ENCODE results near the gene RAMACL.
"Not testable (repeated sequence)": the region's sequence is repeated elsewhere in the genome, so short reads cannot be mapped to it uniquely, and the experiment has no call there.

Gene RAMACL

DNA sequence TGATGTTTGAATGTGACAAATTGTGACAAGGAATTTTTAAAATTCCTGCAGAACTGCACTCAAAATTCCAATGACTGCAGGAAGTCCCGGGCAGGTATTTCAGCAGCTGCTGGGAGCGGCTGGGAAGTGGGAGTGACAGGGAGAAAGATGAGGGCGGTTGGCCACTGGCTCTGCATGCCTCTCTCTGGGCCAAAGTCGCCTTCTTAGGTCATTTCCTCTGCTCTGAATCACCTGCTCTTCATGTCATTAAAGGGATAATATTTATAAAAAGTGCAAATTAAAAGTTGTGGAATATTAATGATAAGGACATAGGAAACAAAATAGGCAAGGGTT, 43.9 kb downstream of the RAMACL start:
- no peak overlapping the region for H3K27ac ChIP-seq
- TF ChIP-seq, protein P1, sequence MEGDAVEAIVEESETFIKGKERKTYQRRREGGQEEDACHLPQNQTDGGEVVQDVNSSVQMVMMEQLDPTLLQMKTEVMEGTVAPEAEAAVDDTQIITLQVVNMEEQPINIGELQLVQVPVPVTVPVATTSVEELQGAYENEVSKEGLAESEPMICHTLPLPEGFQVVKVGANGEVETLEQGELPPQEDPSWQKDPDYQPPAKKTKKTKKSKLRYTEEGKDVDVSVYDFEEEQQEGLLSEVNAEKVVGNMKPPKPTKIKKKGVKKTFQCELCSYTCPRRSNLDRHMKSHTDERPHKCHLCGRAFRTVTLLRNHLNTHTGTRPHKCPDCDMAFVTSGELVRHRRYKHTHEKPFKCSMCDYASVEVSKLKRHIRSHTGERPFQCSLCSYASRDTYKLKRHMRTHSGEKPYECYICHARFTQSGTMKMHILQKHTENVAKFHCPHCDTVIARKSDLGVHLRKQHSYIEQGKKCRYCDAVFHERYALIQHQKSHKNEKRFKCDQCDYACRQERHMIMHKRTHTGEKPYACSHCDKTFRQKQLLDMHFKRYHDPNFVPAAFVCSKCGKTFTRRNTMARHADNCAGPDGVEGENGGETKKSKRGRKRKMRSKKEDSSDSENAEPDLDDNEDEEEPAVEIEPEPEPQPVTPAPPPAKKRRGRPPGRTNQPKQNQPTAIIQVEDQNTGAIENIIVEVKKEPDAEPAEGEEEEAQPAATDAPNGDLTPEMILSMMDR (IDR thresholded peaks at IDR 0.05; ENCODE audit: low read depth, low read length, missing control alignments): no peak
- in situ Hi-C loops (cut with HindIII; ENCODE audit: low pct_ligation_motif_present, low sequenced_read_pairs): no loop called here
- H3K4me3 ChIP-seq (ENCODE audit: low read depth, low read length): no peak overlapping the region
- DNase-seq: no peak
- no peaks in the 10 kb centered on the region for H3K36me3 ChIP-seq (replicated peaks)
- H3K27me3 ChIP-seq (replicated peaks): no peaks in the 10 kb centered on the region

DNA sequence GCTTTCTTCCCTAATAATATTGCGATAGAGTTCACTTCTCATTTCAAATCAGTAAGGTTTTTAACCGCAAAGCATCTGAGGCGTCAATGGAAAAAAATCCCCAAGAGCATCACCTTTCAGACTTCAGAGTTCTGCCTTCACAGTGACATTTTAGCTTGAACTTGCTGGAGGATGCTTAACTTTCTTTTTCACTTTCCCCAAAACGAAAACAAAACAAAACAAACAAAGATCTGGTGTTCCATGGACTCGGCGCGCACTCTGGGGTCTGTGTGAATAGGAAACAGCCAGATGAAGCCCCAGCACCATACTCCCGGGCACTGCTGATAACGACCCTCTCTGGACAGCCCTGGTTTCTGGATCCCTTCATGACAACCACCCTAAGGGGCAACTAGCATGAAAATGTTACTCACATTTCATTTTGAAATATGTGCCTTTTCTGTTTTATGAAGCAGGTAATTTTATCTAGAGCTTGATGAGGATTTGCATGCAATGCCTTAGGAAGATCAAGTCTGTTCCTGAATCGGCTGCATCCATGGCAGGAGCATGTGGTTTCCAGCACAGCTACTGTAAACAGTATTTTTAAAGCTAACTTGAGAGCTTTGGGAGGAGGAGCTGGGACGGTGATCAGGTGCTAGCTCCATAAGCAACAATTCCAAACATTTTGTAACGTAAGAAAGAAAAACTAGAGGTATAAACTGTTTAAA, 44.5 kb downstream of the RAMACL start:
- Histone ChIP-seq H3K27me3 (replicated peaks) (no peaks in the 10 kb centered on the region), H3K4me3 (ENCODE audit: low read depth, low read length) (no peak overlapping the region), H3K36me3 (replicated peaks) (no peaks in the 10 kb centered on the region), H3K27ac (no peak overlapping the region)
- no peak for DNase-seq
- TF ChIP-seq, protein P1 (IDR thresholded peaks at IDR 0.05; ENCODE audit: low read depth, low read length, missing control alignments): no peak
- in situ Hi-C loops (cut with HindIII; ENCODE audit: low pct_ligation_motif_present, low sequenced_read_pairs): no loop called here

DNA sequence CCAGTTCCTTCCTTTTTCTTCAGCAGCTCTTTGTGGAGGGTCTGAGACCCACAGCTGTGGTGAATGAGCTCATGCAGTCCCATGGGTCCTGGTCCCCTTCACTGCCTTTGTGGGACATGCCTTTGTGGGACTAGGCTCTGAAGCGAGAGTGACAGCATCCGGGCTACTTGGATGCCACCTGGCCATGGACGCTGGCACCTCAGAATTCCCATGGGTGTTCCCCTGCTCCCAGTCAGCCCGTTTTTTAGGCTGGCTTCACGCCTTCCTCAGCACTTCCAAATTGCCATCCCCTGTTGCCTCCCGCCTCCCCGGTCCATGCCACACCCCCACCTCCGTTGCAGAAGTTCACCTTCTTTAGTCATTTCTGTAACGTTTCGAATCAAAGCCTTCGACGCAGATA, 45.1 kb downstream of the RAMACL start:
- in situ Hi-C loops (cut with HindIII; ENCODE audit: low pct_ligation_motif_present, low sequenced_read_pairs): no loop called here

DNA sequence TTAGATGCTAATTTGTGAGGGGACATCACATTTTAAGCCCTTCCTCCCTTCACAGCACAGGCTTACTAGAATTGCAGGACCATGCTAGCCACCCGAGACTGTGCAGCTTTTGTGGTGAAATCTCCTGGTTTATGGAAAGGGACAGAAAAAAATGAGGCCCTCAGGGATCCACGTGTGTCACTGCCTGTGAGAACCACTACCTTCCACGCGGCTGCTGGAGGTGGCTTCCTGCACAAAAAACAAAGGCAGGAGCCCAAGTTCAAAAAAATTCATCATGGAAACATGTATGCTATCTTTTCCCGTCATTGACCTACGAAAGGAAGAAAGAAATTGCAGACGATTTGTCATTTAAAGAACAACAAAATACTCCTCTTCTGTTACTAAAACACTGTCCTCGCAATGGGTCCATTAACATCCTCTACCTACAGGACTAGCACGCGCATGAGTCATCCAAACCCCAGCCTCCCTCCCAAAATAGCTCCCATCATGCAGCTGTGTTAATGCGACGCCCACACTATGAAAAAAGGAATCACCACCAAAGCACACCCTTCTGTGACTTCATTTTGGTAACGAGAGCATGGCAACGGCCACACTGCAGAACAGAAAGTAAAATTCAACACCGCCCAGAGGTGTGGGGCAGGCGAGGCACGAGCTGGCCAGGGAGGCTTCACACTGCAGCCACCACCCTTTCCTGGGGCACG, 45.7 kb downstream of the RAMACL start:
- in situ Hi-C loops (cut with HindIII; ENCODE audit: low pct_ligation_motif_present, low sequenced_read_pairs): no loop called here
- H3K36me3 ChIP-seq (replicated peaks): no peaks in the 10 kb centered on the region
- H3K27ac ChIP-seq: no peak overlapping the region
- no peaks in the 10 kb centered on the region for H3K27me3 ChIP-seq (replicated peaks)
- DNase-seq: no peak
- H3K4me3 ChIP-seq (ENCODE audit: low read depth, low read length): no peak overlapping the region
- TF ChIP-seq, protein P1 (IDR thresholded peaks at IDR 0.05; ENCODE audit: low read depth, low read length, missing control alignments): no peak

More for the DNA sequence above, 45.1 kb downstream of the RAMACL start:
- H3K36me3 ChIP-seq (replicated peaks): no peaks in the 10 kb centered on the region
- no peak overlapping the region for H3K4me3 ChIP-seq (ENCODE audit: low read depth, low read length)
- TF ChIP-seq, protein P1 (IDR thresholded peaks at IDR 0.05; ENCODE audit: low read depth, low read length, missing control alignments): no peak
- no peak overlapping the region for H3K27ac ChIP-seq
- no peak for DNase-seq
- H3K27me3 ChIP-seq (replicated peaks): no peaks in the 10 kb centered on the region

DNA sequence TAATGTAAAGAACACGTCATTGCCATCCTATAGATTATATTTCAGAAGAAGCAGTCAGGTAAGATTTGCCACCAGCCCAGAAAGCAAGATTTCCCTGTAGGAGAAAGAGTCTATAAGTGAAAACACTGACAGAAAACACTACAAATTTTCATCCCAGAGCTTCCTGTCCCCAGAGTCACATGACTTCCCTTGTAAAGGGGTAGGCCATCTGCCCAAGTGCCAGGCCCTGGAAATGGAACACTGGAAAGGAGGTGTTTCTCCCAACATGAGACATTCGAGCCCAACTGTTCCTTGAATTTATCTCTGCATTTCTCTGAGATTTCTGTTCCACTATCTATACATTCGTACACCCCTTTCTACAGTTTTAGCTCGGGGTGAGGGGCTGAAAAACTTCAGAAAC, 46.9 kb downstream of the RAMACL start:
- Histone ChIP-seq H3K36me3 (replicated peaks) (no peaks in the 10 kb centered on the region), H3K4me3 (ENCODE audit: low read depth, low read length) (no peak overlapping the region), H3K27ac (no peak overlapping the region), H3K27me3 (replicated peaks) (no peaks in the 10 kb centered on the region)
- no peak for DNase-seq
- in situ Hi-C loops (cut with HindIII; ENCODE audit: low pct_ligation_motif_present, low sequenced_read_pairs): no loop called here
- TF ChIP-seq, protein P1 (IDR thresholded peaks at IDR 0.05; ENCODE audit: low read depth, low read length, missing control alignments): no peak

DNA sequence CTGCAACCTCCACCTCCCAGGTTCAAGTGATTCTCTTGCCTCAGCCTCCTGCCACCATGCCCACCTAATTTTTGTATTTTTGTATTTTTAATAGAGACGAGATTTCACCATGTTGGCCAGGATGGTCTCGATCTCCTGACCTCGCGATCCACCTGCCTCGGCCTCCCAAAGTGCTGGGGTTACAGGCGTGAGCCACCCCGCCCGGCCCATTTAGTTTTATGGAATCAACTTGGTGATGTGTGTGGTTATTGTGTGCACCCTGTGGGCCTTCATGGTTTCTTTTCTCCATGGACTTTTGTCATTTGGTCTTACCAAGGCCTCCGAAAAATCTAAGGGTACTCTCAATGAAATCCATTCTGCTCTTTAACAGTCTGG, 47.5 kb downstream of the RAMACL start:
- H3K4me3 ChIP-seq (ENCODE audit: low read depth, low read length); DNase-seq; in situ Hi-C loops (cut with HindIII; ENCODE audit: low pct_ligation_motif_present, low sequenced_read_pairs); H3K27ac ChIP-seq; H3K27me3 ChIP-seq (replicated peaks); H3K36me3 ChIP-seq (replicated peaks): not testable (repeated sequence)

Measured in brain microvascular endothelial cell (primary cell).